H54 (cell line): ENCODE results near the gene GAB2.
"Not testable (repeated sequence)": the region's sequence is repeated elsewhere in the genome, so short reads cannot be mapped to it uniquely, and the experiment has no call there.

Experiments used
- DNase-seq: peaks from one replicate; pipeline ENCODE4 v3.0.0; 2011; ENCODE audit warnings: low spot score, mixed read lengths; ENCODE audit not compliant: insufficient read length
- FAIRE-seq: peaks from 3 replicates; lab custom pipeline; 2011; peaks lifted over from hg19 to GRCh38; lab: Jason Lieb, UNC
- POLR2A ChIP-seq: IDR thresholded peaks from 2 replicates; pipeline ENCODE4 v1.6.1; 2011; ENCODE audit warnings: low read depth, mild to moderate bottlenecking, low read length

Gene GAB2

DNA sequence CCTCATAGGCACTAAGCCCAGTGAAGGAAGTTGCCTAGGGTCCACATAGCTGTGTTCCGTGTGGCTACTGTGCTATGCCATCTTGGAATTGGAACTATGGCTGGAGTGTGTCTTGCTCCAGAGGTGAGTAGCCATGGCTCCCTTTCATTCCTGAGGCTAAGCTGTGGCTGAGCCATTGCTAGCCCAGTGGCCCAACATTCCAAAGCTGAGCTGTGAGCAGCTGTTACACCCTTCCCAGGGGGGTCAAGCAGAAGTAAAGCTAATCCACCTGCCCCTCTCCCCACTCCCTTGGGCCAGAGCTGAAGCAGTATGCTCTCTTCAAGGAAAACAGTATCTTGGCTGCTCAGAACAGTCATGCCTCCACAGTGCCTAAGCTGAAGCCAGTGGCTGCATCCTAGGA is 177.8 kb downstream of the GAB2 start:
- DNase-seq (no peak), FAIRE-seq (no peak)
- TF ChIP-seq POLR2A = no peak

DNA sequence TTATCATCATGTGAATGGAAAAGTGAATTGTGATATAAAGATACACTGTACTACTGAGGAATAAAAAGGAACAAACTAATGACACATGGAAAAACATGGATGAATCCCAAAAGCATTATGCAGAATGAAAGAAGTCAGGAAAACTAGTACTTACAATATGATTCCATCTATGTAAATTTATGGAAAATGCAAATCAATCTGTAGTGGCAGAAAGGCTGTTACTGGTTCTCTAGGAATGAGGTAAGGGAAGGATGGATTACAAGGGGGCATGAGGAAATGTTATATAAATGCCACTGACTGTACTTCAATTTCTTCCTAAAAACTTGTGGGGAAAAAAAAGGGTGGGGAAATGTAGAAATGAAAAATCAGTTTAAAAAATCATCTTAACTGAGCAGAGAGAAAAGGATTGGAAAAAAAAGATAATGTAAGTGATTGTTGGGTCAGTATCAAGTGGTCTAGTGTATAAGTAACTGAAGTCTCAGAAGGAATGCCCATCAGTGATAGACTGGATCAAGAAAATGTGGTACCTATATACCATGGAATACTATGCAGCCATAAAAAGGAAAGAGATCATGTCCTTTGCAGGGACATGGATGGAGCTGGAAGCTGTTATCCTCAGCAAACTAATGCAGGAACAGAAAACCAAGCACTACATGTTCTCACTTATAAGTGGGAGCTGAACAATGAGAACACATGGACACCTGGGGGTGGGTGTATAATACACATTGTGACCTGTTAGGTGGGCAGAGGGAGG is 180.2 kb downstream of the GAB2 start:
- FAIRE-seq (no peak), DNase-seq (no peak)
- no peak for TF ChIP-seq POLR2A

GRCh38 chr11:78234006-78234405 is 183.6 kb downstream of the GAB2 start:
- DNase-seq (no peak), FAIRE-seq (no peak)
- TF ChIP-seq POLR2A = no peak

- not testable (repeated sequence) for FAIRE-seq
Observed at GRCh38 chr11:78233046-78233445, 184.6 kb downstream of the GAB2 start.

DNA sequence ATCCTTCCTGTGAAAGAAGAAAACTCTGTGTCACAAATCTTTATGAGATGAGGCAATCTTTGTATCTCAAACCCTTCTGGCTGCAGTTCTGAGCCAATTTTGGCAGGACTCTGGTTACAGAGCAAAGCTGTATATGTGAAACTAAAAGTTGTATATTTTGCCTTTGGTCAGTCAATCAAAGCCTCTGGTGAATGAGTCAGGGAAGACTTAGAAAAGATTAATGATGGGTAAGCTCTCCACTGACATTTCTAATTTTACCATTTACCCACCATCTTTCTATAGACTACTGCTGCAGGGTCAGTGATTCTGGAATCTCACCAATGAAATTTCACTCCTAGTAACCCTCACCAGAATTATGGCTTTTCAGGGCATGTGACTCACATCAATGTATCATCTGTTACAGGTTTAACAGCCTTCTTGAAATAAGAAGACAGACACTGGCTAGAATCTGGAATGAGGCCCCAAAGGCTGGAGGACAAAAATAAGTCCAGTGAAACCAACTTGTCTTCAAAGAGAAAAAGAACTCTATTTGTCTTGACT is 185.6 kb downstream of the GAB2 start:
- FAIRE-seq = no peak

More at GRCh38 chr11:78233046-78233445, 184.6 kb downstream of the GAB2 start:
- DNase-seq = not testable (repeated sequence)

GRCh38 chr11:78230161-78230877 is 187.3 kb downstream of the GAB2 start:
- DNase-seq (no peak), FAIRE-seq (no peak)

More for the DNA sequence above, 185.6 kb downstream of the GAB2 start:
- DNase-seq = no peak
- no peak for TF ChIP-seq POLR2A

GRCh38 chr11:78229106-78229505 is 188.5 kb downstream of the GAB2 start:
- FAIRE-seq = no peak
- DNase-seq = no peak
- no peak for TF ChIP-seq POLR2A

More at GRCh38 chr11:78230161-78230877, 187.3 kb downstream of the GAB2 start:
- no peak for TF ChIP-seq POLR2A

GRCh38 chr11:78228467-78228866 is 189.2 kb downstream of the GAB2 start:
- DNase-seq = peak; percentile 47
- no peak for FAIRE-seq
- no peak for TF ChIP-seq POLR2A

GRCh38 chr11:78227921-78228320 is 189.7 kb downstream of the GAB2 start:
- FAIRE-seq = no peak
- no peak for DNase-seq
- TF ChIP-seq POLR2A = no peak

- no peak for DNase-seq
- no peak for FAIRE-seq
- TF ChIP-seq POLR2A = no peak
Observed at GRCh38 chr11:78226684-78227680, 190.6 kb downstream of the GAB2 start.

- FAIRE-seq = no peak
- TF ChIP-seq POLR2A = no peak
- DNase-seq = no peak
Observed at GRCh38 chr11:78224906-78225420, 192.7 kb downstream of the GAB2 start.

DNA sequence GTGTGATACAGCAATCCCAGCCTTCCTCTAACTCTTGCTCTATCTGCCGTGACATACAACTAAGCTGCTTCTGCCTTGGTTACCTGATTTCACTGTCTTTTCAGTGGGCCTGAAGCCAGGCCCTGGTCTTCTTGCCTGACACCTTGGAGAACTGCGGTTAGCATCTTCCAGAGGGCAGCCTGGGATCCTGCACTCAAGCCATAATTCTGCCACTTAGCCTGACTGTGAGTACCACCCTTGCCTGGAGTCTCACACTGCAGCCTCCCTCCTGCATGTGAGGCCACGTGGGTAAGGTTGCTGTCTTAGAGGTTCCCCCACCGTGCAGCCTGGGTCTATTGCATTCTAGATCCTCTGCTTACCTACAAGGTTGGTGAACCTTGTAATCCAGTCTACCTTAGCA is 193.1 kb downstream of the GAB2 start:
- FAIRE-seq (no peak), DNase-seq (no peak)
- no peak for TF ChIP-seq POLR2A

DNA sequence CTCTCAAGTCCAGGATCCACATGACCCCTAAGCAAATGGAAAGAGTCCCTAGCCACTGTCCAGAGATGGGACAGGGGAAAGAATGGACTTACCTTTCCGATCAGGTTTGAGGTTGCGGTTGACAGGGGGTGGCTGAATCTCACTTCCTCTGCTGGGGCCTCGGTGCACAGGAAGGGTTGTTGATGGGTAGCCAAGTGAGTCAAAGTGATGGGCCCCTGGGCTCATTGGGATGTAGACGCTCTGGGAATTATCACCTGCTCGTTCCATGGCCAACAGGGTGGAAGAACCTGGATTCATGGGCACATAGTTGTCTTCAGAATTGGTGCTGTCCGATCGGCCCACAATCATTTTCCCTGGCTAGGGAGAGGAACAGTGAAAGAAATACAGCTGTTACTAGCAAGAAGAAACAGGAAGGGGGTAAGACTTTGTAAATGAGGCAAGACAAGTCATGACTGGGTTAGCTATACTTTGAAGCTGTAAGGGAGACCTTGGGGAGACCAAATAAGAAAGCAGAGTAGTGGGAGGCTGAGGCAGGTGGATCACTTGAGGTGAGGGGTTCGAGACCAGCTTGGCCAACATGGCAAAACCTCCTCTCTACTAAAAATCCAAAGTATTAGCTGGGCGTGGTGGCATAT is 194.2 kb downstream of the GAB2 start:
- TF ChIP-seq POLR2A = no peak
- DNase-seq = no peak
- FAIRE-seq = no peak

- not testable (repeated sequence) for DNase-seq, FAIRE-seq
Observed at GRCh38 chr11:78222726-78223125, 194.9 kb downstream of the GAB2 start.
